Activated naive CD4-positive, alpha-beta T cell treated with anti-CD3 and anti-CD28 coated beads, Interleukin-2, amount 50 U/mL, for 24 hours (primary cell): ENCODE measurements around the gene CEP112.

Experiments
- H3K27ac Mint-ChIP-seq: one replicate; pipeline ENCODE4 v1.8.0; 2021; ENCODE audit warnings: mild to moderate bottlenecking, mixed read lengths
- H3K27me3 Mint-ChIP-seq: one replicate; pipeline ENCODE4 v1.8.0; 2021; ENCODE audit warnings: mixed read lengths
- H3K36me3 Mint-ChIP-seq: one replicate; pipeline ENCODE4 v1.8.0; 2021; ENCODE audit warnings: mixed read lengths
- H3K4me1 Mint-ChIP-seq: one replicate; pipeline ENCODE4 v1.8.0; 2021; ENCODE audit warnings: mixed read lengths
- H3K4me3 Mint-ChIP-seq: one replicate; pipeline ENCODE4 v1.8.0; 2021; ENCODE audit warnings: mild to moderate bottlenecking, mixed read lengths
- H3K9me3 Mint-ChIP-seq: one replicate; pipeline ENCODE4 v1.8.0; 2021; ENCODE audit warnings: mixed read lengths

The CEP112 gene

GRCh38 chr17:65592125-65592965 lies 599.6 kb downstream of the CEP112 start:
- Mint-ChIP-seq H3K4me3 (no peak overlapping the region), H3K27ac (no peak overlapping the region), H3K27me3 (no peaks in the 10 kb centered on the region), H3K36me3 (no peaks in the 10 kb centered on the region), H3K9me3 (no peaks in the 10 kb centered on the region), H3K4me1 (peaks cover 44% of the 10 kb centered on the region)

DNA sequence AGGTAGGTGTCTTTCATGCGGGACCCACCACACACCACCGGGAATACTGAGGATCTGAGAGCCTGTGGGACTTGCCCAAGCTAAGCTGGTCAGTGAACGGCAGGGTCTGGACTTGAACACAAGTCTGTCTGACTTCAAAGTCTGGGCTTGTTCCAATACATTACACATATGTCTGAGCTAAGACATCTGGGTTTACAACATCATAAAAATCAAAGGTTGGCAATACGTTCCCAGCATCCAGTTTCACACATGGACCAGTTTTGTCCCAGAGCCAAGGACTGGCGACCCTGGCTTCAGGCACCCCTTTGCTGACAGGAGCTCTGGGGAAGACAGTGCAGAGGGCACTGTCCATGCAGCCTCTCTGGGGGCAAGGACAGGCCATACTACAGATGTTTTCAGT lies 602.6 kb downstream of the CEP112 start:
- no peaks in the 10 kb centered on the region for H3K27me3 Mint-ChIP-seq
- H3K4me3 Mint-ChIP-seq = no peak overlapping the region
- peaks cover 50% of the 10 kb centered on the region for H3K4me1 Mint-ChIP-seq
- no peaks in the 10 kb centered on the region for H3K36me3 Mint-ChIP-seq
- H3K27ac Mint-ChIP-seq = no peak overlapping the region
- no peaks in the 10 kb centered on the region for H3K9me3 Mint-ChIP-seq

DNA sequence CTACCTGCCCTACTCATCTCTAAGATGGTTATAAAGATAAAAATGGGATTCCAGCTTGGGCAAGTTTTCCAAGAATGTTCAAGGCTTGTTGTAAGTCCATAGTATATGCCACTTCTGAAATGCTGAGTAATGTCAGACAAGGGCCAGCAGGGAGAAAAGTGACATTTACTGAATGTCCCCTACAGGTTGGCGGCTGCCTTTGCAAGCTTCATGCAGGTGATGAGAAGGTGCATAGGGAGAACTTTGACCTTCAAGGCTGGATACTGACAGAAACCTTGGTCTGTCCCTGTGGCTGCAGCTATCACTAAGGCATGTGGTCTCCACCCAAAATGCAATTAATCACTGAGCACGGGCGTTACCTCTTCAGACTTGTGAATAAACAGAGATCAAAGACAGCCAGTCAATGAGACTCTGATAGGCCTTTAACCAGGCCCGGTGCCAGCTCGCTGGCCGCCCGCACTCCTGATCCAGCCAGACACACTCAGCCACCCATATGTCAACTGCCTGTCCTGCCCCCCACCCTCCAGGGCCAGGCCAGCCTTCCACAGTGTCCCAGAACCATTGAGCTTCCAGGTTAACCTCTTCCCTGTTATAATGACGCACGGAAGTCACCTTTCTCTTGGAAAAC lies 603.6 kb downstream of the CEP112 start:
- Mint-ChIP-seq H3K4me3 (no peak overlapping the region), H3K36me3 (no peaks in the 10 kb centered on the region), H3K27ac (no peak overlapping the region), H3K27me3 (no peaks in the 10 kb centered on the region), H3K4me1 (peaks cover 45% of the 10 kb centered on the region), H3K9me3 (no peaks in the 10 kb centered on the region)

- H3K27me3 Mint-ChIP-seq = no peaks in the 10 kb centered on the region
- H3K4me3 Mint-ChIP-seq = no peak overlapping the region
- H3K9me3 Mint-ChIP-seq = no peaks in the 10 kb centered on the region
- peaks cover 38% of the 10 kb centered on the region for H3K4me1 Mint-ChIP-seq
- H3K36me3 Mint-ChIP-seq = no peaks in the 10 kb centered on the region
- no peak overlapping the region for H3K27ac Mint-ChIP-seq
These were observed 604.3 kb downstream of the CEP112 start for GRCh38 chr17:65587534-65588180.

GRCh38 chr17:65586899-65587298 lies 605.0 kb downstream of the CEP112 start:
- Mint-ChIP-seq H3K4me3 (no peak overlapping the region), H3K36me3 (no peaks in the 10 kb centered on the region), H3K27ac (peak overlapping the region; percentile 48), H3K9me3 (no peaks in the 10 kb centered on the region), H3K27me3 (no peaks in the 10 kb centered on the region), H3K4me1 (peaks cover 41% of the 10 kb centered on the region)
